ENCODE data around the gene ALK. TPM values are rescaled to one million over a fixed set of nuclear protein-coding genes. Genes with fewer than 3 reads are reported as not detected.

Gene ALK
- polyA plus RNA-seq, 2 of the 4 experiments (the other 2 are of a cell fraction) = not detected

DNA sequence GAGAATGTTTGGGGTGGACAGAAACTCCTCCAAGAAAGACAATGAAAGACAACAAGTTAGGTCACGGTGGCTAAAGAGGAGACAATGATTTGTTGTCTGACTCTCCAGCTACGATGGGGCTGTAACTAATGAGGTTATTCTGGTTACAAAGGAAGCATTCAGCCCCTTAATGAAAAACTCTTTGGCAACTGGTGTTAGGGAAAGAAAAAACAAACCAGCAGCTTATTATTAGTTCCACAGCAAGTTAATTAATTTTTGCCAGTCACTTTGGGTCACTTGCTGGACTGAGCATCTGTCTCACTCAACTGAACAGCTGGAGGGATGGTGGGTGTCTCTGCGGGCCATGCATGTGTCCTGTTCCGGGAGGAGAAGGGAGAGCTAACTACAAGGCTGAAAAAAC is 263.7 kb downstream of the ALK start:
- ChIA-PET POLR2A (no interaction called here), CTCF (interaction anchor here (0.8 to 1.5 kb wide), 2 partner anchors 19 to 85 kb away, joined by 3 read pairs; no protein-coding TSS in a partner anchor)
- FAIRE-seq = no peak
- TF ChIP-seq CEBPB (IDR thresholded peaks at IDR 0.05) (no peak), RFX5 (IDR thresholded peaks at IDR 0.05) (no peak), HDAC2 (IDR thresholded peaks at IDR 0.05) (no peak), KDM1A (IDR thresholded peaks at IDR 0.05; ENCODE audit: low read depth) (no peak), SREBF2 (IDR thresholded peaks at IDR 0.05) (no peak), HOXB5 (CRISPR knock-in tag; IDR thresholded peaks at IDR 0.05) (no peak), ZC3H11A (IDR thresholded peaks at IDR 0.05) (no peak), NFE2L2 (conservative IDR thresholded peaks at IDR 0.05; ENCODE audit: low read length) (no peak)
- 13% methylated on average over 4 of the region's 4 CpGs for WGBS (ENCODE audit: missing lambda C conversion rate)
- DNase-seq (ENCODE audit: low read depth in 1 of 2, low spot score in 1 of 2) = no peak
- Histone ChIP-seq H3K4me1 (peaks cover 3% of the 10 kb centered on the region; the same call in 2 of the 3 replicates), H3K9me3 (0 out of 3 replicates have a peak, but pooled peaks cover 2% of the 10 kb centered on the region), H3K4me2 (no peak overlapping the region), H3K4me3 (no peak overlapping the region), H3K27ac (no peak overlapping the region)
- no peak for ATAC-seq

DNA sequence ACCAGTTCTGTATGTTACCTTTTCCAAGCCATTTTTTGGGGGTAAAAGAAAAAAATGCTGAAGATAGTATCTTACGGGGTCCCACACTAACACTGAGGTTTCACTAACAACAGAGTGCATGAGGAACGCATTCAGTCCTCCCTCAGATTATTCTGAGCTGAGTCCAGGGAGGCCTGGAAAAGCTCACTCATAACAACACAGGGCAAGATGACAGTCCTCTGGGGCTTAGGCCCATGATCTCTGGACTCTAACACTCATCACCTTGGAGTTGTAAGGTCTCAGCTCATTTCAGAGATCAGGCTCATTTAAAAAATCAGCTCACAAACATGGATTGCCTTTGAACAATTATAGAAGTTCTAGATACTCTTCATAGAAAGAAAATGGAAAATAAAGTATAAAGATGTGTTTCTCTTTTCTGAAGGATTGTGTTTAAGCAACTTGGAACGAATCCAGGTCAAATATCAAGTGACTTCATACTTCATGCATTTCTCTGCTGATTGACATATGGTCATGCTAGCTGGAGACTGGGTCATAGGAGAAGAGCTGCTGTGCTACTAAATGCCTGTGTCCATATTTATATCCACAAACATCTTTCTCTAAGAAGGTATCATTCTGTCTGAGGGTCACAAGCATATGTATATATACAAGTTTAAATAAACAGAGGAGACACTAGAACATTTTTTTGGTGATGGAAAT is 265.8 kb downstream of the ALK start:
- no peak for TF ChIP-seq MAZ (IDR thresholded peaks at IDR 0.05; ENCODE audit: borderline replicate concordance, low read depth, low read length)
- no peak for TF ChIP-seq POLR2A (IDR thresholded peaks at IDR 0.05; ENCODE audit: low read length)
- no peak for TF ChIP-seq RARB (CRISPR knock-in tag; IDR thresholded peaks at IDR 0.05)
- no peak for TF ChIP-seq NPAS2 (CRISPR knock-in tag; IDR thresholded peaks at IDR 0.05; ENCODE audit: borderline replicate concordance)
- no peak for TF ChIP-seq JUNB (IDR thresholded peaks at IDR 0.05)
- TF ChIP-seq, protein P1, sequence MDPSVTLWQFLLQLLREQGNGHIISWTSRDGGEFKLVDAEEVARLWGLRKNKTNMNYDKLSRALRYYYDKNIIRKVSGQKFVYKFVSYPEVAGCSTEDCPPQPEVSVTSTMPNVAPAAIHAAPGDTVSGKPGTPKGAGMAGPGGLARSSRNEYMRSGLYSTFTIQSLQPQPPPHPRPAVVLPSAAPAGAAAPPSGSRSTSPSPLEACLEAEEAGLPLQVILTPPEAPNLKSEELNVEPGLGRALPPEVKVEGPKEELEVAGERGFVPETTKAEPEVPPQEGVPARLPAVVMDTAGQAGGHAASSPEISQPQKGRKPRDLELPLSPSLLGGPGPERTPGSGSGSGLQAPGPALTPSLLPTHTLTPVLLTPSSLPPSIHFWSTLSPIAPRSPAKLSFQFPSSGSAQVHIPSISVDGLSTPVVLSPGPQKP (IDR thresholded peaks at IDR 0.05; ENCODE audit: low read depth, low read length) = no peak
- TF ChIP-seq FOSL2 (IDR thresholded peaks at IDR 0.05) = no peak
- no peak for TF ChIP-seq FOSL2 (CRISPR knock-in tag; IDR thresholded peaks at IDR 0.05)
- TF ChIP-seq NFE2L2 (conservative IDR thresholded peaks at IDR 0.05; ENCODE audit: low read length) = no peak
- TF ChIP-seq POLR2AphosphoS2 (conservative IDR thresholded peaks at IDR 0.05; ENCODE audit: low read length) = no peak
- no peak for TF ChIP-seq FOSB (CRISPR knock-in tag; IDR thresholded peaks at IDR 0.05)
- TF ChIP-seq CBX2 (IDR thresholded peaks at IDR 0.05; ENCODE audit: borderline replicate concordance, low read depth) = no peak
- TF ChIP-seq CHD4 (IDR thresholded peaks at IDR 0.05; ENCODE audit: borderline replicate concordance) = no peak
- no peak for TF ChIP-seq ZFP36 (IDR thresholded peaks at IDR 0.05; ENCODE audit: borderline replicate concordance, partially characterized antibody)
- TF ChIP-seq GATA3 (IDR thresholded peaks at IDR 0.05; ENCODE audit: borderline replicate concordance) = no peak
- TF ChIP-seq HDAC2 (IDR thresholded peaks at IDR 0.05) = no peak
- TF ChIP-seq, protein P2, sequence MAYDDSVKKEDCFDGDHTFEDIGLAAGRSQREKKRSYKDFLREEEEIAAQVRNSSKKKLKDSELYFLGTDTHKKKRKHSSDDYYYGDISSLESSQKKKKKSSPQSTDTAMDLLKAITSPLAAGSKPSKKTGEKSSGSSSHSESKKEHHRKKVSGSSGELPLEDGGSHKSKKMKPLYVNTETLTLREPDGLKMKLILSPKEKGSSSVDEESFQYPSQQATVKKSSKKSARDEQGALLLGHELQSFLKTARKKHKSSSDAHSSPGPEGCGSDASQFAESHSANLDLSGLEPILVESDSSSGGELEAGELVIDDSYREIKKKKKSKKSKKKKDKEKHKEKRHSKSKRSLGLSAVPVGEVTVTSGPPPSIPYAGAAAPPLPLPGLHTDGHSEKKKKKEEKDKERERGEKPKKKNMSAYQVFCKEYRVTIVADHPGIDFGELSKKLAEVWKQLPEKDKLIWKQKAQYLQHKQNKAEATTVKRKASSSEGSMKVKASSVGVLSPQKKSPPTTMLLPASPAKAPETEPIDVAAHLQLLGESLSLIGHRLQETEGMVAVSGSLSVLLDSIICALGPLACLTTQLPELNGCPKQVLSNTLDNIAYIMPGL (CRISPR knock-in tag; IDR thresholded peaks at IDR 0.05; ENCODE audit: borderline replicate concordance) = no peak
- TF ChIP-seq RAD21 (conservative IDR thresholded peaks at IDR 0.05 in 1 of 2, IDR thresholded peaks at IDR 0.05 in 1 of 2) = no peak
- no peak for TF ChIP-seq TFCP2L1 (CRISPR knock-in tag; IDR thresholded peaks at IDR 0.05)
- TF ChIP-seq, protein P3, sequence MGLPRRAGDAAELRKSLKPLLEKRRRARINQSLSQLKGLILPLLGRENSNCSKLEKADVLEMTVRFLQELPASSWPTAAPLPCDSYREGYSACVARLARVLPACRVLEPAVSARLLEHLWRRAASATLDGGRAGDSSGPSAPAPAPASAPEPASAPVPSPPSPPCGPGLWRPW (IDR thresholded peaks at IDR 0.05) = no peak
- TF ChIP-seq MAFK (IDR thresholded peaks at IDR 0.05; ENCODE audit: partially characterized antibody) = no peak
- ChIA-PET POLR2A (no interaction called here), CTCF (no interaction called here)
- DNase-seq (ENCODE audit: low read depth in 1 of 2, low spot score in 1 of 2) (no peak), ATAC-seq (no peak), FAIRE-seq (no peak)
- Histone ChIP-seq H3K27ac (no peak overlapping the region), H3K4me1 (no peaks in the 10 kb centered on the region), H3K4me2 (no peak overlapping the region), H3K9me3 (0 out of 3 replicates have a peak, but pooled peaks cover 2% of the 10 kb centered on the region), H3K4me3 (no peak overlapping the region)
- 34% methylated on average over 3 of the region's 3 CpGs for whole genome bisulfite sequencing (ENCODE audit: missing lambda C conversion rate)

Measured in A549 (cell line).